Thyroid gland (tissue), 4 donors: ENCODE measurements around the gene VPS8.

Experiments used
- CTCF ChIP-seq, 6 experiments: fragments of 200-600 bp in 3 of 6; fragments of 450-650 bp in 3 of 6; sonication (generic) in 3 of 6; IDR thresholded peaks; one replicate each; pipeline ENCODE4 v1.5.1; 2016 to 2019; ENCODE audit warnings: antibody characterized with exemption in 6 of 6, mild to moderate bottlenecking in 2 of 6, inconsistent platforms in 1 of 6, moderate library complexity in 1 of 6
- POLR2A ChIP-seq, 2 donors: fragments of 450-650 bp; IDR thresholded peaks; one replicate each; pipeline ENCODE4 v1.6.1; 2017; ENCODE audit warnings: antibody characterized with exemption in 2 of 2, mild to moderate bottlenecking in 2 of 2, moderate library complexity in 1 of 2

GRCh38 chr3:184770541-184770940 lies 41.4 kb upstream of the VPS8 start:
- TF ChIP-seq CTCF (IDR thresholded peaks at IDR 0.05) (no peak), POLR2A (IDR thresholded peaks at IDR 0.05) (no peak)
